Stimulated activated naive B cell treated with anti-CD40 and anti-IgM and Interleukin-4, amounts not matched to agents 10 μg/mL and 1 μg/mL and 100 μg/mL, for 72 hours (primary cell): ENCODE results near the gene ANKH.
"Not testable (repeated sequence)": the region's sequence is repeated elsewhere in the genome, so short reads cannot be mapped to it uniquely, and the experiment has no call there.

Experiments used
- ATAC-seq, 2 donors: fragments of 150-1000 bp; cut with Tn5 transposase; replicated peaks; 2 replicates each; pipeline ENCODE4 v1.10.0; 2021; ENCODE audit warnings: moderate library complexity in 1 of 2
- DNase-seq: peaks from one replicate; pipeline ENCODE4 v3.0.0; 2021
- H3K27ac Mint-ChIP-seq: one replicate; pipeline ENCODE4 v1.8.0; 2022; ENCODE audit warnings: mild to moderate bottlenecking, mixed read lengths
- H3K27me3 Mint-ChIP-seq, 2 donors: one replicate each; pipeline ENCODE4 v1.8.0; 2022; ENCODE audit warnings: mixed read lengths in 2 of 2
- H3K36me3 Mint-ChIP-seq, 2 donors: one replicate each; pipeline ENCODE4 v1.8.0; 2022; ENCODE audit warnings: mixed read lengths in 2 of 2, mild to moderate bottlenecking in 1 of 2
- H3K4me1 Mint-ChIP-seq, 2 donors: one replicate each; pipeline ENCODE4 v1.8.0; 2022; ENCODE audit warnings: mixed read lengths in 2 of 2, mild to moderate bottlenecking in 1 of 2
- H3K4me3 Mint-ChIP-seq, 2 donors: one replicate each; pipeline ENCODE4 v1.8.0; 2022; ENCODE audit warnings: mild to moderate bottlenecking in 2 of 2, mixed read lengths in 2 of 2, moderate library complexity in 1 of 2
- H3K9me3 Mint-ChIP-seq, 2 donors: one replicate each; pipeline ENCODE4 v1.8.0; 2022; ENCODE audit warnings: mixed read lengths in 2 of 2, mild to moderate bottlenecking in 1 of 2

The ANKH gene

GRCh38 chr5:14816374-14816998 lies 55.1 kb downstream of the ANKH start:
- H3K4me3 Mint-ChIP-seq, result no peak overlapping the region
- H3K9me3 Mint-ChIP-seq, result no peaks in the 10 kb centered on the region
- peaks cover 34 to 50% of the 10 kb centered on the region in 2 donors for H3K4me1 Mint-ChIP-seq
- H3K36me3 Mint-ChIP-seq, result peaks cover 0 to 8% of the 10 kb centered on the region in 2 donors
- no peak overlapping the region for H3K27ac Mint-ChIP-seq
- no peaks in the 10 kb centered on the region for H3K27me3 Mint-ChIP-seq
- no peak for DNase-seq
- ATAC-seq, result no peak

GRCh38 chr5:14813747-14814146 lies 57.8 kb downstream of the ANKH start:
- H3K27ac Mint-ChIP-seq, result no peak overlapping the region
- H3K4me3 Mint-ChIP-seq, result no peak overlapping the region
- H3K9me3 Mint-ChIP-seq, result no peaks in the 10 kb centered on the region
- no peaks in the 10 kb centered on the region for H3K27me3 Mint-ChIP-seq
- ATAC-seq, result no peak
- peaks cover 37 to 64% of the 10 kb centered on the region in 2 donors for H3K4me1 Mint-ChIP-seq
- DNase-seq, result no peak
- peaks cover 0 to 5% of the 10 kb centered on the region in 2 donors for H3K36me3 Mint-ChIP-seq

DNA sequence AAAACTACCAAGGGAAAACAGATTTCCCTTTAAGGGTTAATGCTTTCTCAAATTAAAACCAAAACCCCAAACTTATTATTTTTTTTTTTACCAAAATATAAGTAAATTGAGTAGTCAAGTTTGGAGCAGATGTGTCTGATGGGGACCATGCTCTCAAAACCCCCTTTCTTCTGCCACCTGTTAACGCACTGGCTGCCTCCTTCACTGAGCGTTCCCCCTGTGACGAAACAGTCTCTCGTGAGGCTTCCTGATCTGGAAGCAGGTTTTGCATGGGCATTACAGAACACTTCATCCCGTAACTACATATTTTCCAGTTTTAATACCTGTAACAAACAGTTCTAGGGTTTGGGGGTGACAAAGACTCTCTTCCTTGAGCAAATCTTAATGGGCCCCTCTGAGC lies 59.4 kb downstream of the ANKH start:
- Mint-ChIP-seq H3K27ac (no peak overlapping the region), H3K36me3 (peaks cover 0 to 5% of the 10 kb centered on the region in 2 donors), H3K27me3 (no peaks in the 10 kb centered on the region), H3K4me1 (peaks cover 29 to 48% of the 10 kb centered on the region in 2 donors), H3K9me3 (no peaks in the 10 kb centered on the region), H3K4me3 (peak overlapping the region in 1 of 2 donors; percentile 3)
- no peak for ATAC-seq
- no peak for DNase-seq

DNA sequence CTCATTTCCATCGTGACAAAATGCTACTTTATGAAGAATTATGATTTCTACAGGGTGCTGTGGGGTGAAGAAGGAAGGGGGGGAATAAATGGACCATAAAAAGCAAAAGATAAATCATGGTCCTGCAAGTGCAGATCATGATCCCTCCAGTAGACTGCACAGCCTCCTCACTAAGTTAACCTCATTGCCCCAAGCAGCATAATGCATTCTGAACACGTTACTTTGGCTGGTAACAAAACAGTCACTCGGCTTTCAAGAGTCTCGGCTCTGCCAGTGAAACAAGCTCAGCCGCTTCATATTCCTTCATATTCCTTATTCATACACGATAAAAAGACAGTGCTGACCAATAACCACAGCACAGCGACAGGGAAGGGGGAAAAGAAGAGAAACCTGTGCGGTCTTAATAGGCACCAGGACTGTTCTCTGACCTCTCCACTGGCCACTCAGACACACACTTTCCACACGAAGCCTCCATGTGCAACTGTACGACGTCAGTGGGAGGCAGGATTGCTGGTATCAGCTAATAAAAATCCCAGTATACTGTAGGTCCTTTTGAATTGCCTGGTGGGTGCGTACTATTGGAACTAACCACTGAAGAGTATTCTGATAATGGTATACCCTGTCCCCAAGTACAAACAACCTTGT lies 60.5 kb downstream of the ANKH start:
- H3K4me1 Mint-ChIP-seq, result peaks cover 25 to 45% of the 10 kb centered on the region in 2 donors

DNA sequence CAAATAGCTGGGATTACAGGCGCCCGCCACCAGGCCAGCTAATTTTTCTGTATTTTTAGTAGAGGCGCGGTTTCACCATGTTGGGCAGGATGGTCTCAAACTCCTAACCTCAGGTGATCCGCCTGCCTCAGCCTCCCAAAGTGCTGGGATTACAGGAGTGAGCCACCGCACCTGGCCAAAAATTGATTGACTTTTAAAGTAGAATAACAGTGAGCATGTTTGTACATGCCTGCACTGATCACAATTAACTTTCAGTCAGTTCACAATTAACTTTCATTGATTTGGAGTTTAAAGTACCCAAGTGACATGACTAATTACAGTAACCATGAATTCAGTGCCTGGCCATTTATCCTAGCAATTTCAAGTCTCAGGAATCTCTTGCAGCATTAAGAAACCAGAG lies 61.3 kb downstream of the ANKH start:
- DNase-seq (no peak), ATAC-seq (no peak)
- peaks cover 25 to 45% of the 10 kb centered on the region in 2 donors for H3K4me1 Mint-ChIP-seq
- no peaks in the 10 kb centered on the region for H3K9me3 Mint-ChIP-seq
- H3K36me3 Mint-ChIP-seq, result no peaks in the 10 kb centered on the region
- no peaks in the 10 kb centered on the region for H3K27me3 Mint-ChIP-seq
- peak overlapping the region; percentile 78 to 79 for H3K4me3 Mint-ChIP-seq
- H3K27ac Mint-ChIP-seq, result peak overlapping the region; percentile 90

More for the DNA sequence above, 60.5 kb downstream of the ANKH start:
- no peaks in the 10 kb centered on the region for H3K27me3 Mint-ChIP-seq
- no peaks in the 10 kb centered on the region for H3K36me3 Mint-ChIP-seq
- H3K9me3 Mint-ChIP-seq, result no peaks in the 10 kb centered on the region
- peak overlapping the region; percentile 47 for H3K27ac Mint-ChIP-seq
- H3K4me3 Mint-ChIP-seq, result peak overlapping the region; percentile 41 to 46
- DNase-seq (no peak), ATAC-seq (no peak)

DNA sequence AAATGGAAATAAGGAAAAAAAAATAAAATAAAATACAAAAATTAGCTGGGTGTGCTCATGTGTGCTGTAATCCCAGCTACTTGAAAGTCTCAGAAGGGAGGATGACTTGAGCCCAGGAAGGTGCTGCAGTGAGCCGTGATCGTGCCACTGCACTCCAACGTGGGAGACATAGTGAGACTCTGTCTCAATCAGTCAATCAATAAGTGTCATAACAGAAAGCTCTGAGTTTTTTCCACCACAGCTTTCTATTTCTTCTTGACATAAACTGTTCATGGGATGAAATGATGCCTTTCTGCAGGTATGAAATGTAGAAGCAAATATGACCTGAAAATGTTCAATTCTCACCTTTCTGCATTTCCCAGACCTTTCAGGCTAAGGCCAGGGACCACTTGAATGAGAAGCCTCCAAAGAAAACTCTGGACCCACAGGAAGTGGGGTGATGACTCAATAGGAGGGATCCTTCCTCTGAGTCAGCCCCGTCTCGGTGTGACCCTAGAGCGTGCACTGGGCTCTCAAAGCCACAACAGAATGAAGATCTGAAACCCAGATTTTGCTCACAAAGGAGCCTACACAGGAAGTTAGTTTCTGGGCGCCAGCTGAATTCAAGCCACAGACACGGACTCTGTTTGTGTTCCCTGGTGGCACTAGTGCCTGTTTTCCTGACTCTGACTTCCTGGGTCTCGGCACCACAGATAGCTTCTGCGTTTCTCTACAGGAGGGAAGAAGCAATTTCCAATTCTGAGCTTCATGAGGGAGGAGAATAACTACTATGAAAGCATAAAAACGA lies 62.0 kb downstream of the ANKH start:
- Mint-ChIP-seq H3K4me1 (peaks cover 25 to 45% of the 10 kb centered on the region in 2 donors), H3K27ac (peak overlapping the region; percentile 90), H3K27me3 (no peaks in the 10 kb centered on the region), H3K4me3 (peak overlapping the region; percentile 78 to 79), H3K36me3 (peaks cover 0 to under 1% of the 10 kb centered on the region in 2 donors), H3K9me3 (no peaks in the 10 kb centered on the region)
- peak; percentile 99 for ATAC-seq
- DNase-seq, result peak; percentile 79

DNA sequence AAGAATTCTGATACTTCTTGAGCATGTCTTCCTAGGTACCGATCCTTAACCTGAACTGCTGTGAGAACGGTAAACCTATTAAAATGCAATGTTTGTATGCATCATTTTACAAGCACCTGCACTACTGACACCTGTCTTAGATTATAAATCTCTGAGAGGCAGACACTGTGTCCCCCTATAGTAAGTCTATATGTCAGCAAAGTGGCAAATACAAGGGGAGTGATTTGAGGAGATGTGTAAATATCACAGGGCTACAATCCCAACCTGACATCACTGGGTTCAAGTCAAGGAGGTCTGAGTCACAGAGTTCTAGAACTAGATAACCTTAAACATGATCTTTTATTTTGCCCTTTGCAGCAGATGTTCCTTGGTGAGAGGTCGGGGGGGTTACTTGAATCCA lies 64.1 kb downstream of the ANKH start:
- no peak overlapping the region for H3K27ac Mint-ChIP-seq
- H3K9me3 Mint-ChIP-seq, result no peaks in the 10 kb centered on the region
- H3K4me3 Mint-ChIP-seq, result no peak overlapping the region
- DNase-seq, result no peak
- no peak for ATAC-seq
- peaks cover 4 to 6% of the 10 kb centered on the region in 2 donors for H3K36me3 Mint-ChIP-seq
- H3K4me1 Mint-ChIP-seq, result peaks cover 16 to 33% of the 10 kb centered on the region in 2 donors
- H3K27me3 Mint-ChIP-seq, result no peaks in the 10 kb centered on the region

GRCh38 chr5:14806456-14806855 lies 65.1 kb downstream of the ANKH start:
- H3K4me1 Mint-ChIP-seq, result peaks cover 17 to 27% of the 10 kb centered on the region in 2 donors
- no peaks in the 10 kb centered on the region for H3K9me3 Mint-ChIP-seq
- H3K27ac Mint-ChIP-seq, result no peak overlapping the region
- ATAC-seq, result no peak
- H3K27me3 Mint-ChIP-seq, result no peaks in the 10 kb centered on the region
- H3K36me3 Mint-ChIP-seq, result peaks cover 4 to 11% of the 10 kb centered on the region in 2 donors
- no peak for DNase-seq
- no peak overlapping the region for H3K4me3 Mint-ChIP-seq

DNA sequence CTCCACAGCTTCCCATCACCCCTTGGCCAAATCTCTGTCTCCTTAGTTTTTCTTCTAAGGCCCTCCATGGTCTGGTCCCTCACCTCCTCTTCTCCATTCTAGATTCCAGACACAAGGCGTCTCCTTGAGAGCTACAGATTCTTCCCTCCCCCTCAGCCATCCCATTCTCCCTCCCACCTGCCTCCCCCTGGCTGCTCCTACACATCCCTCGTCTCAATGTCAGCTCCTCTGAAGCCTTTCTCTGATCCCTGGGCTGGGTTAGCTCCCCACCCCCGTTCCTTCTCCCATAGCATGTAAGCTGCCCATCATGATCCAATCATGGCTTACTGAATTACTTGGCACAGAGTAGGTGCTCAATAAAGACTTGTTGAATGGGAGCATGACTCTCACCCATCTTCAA lies 69.0 kb downstream of the ANKH start:
- Mint-ChIP-seq H3K36me3 (peaks cover 4 to 14% of the 10 kb centered on the region in 2 donors), H3K4me3 (no peak overlapping the region), H3K9me3 (no peaks in the 10 kb centered on the region), H3K4me1 (peaks cover 5 to 7% of the 10 kb centered on the region in 2 donors), H3K27ac (no peak overlapping the region), H3K27me3 (no peaks in the 10 kb centered on the region)
- ATAC-seq, result no peak
- DNase-seq, result no peak

GRCh38 chr5:14801792-14802191 lies 69.8 kb downstream of the ANKH start:
- H3K36me3 Mint-ChIP-seq, result peaks cover 4 to 18% of the 10 kb centered on the region in 2 donors
- H3K27ac Mint-ChIP-seq, result no peak overlapping the region
- H3K4me1 Mint-ChIP-seq, result peaks cover 5 to 7% of the 10 kb centered on the region in 2 donors
- H3K27me3 Mint-ChIP-seq, result no peaks in the 10 kb centered on the region
- no peak for DNase-seq
- no peak overlapping the region for H3K4me3 Mint-ChIP-seq
- no peaks in the 10 kb centered on the region for H3K9me3 Mint-ChIP-seq
- ATAC-seq, result no peak

DNA sequence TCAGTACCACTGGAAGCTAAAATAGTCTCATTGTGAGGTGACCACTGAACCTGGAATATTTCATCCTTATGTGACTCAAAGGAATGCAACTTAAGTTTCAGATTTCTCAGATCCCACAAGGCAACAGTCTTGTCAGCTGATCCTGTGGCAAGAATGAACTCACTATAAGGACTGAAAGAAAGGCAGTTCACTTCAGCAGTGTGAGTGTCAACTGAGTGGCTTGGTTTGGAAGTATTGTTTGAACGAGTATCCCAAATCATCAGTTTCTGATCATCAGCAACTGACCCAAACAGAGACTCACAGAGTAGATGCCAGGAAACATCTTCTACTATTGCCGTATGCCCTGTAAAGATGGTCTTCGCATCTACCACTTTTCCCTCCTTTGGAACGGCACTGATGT lies 74.2 kb downstream of the ANKH start:
- DNase-seq, H3K27me3 Mint-ChIP-seq, H3K4me1 Mint-ChIP-seq, H3K4me3 Mint-ChIP-seq, ATAC-seq, H3K27ac Mint-ChIP-seq, H3K9me3 Mint-ChIP-seq: not testable (repeated sequence)
- peaks cover 0 to 11% of the 10 kb centered on the region in 2 donors for H3K36me3 Mint-ChIP-seq

GRCh38 chr5:14794583-14795230 lies 76.9 kb downstream of the ANKH start:
- no peak overlapping the region for H3K27ac Mint-ChIP-seq
- peaks cover 5 to 10% of the 10 kb centered on the region in 2 donors for H3K4me1 Mint-ChIP-seq
- H3K36me3 Mint-ChIP-seq, result peaks cover 3 to 7% of the 10 kb centered on the region in 2 donors
- no peak overlapping the region for H3K4me3 Mint-ChIP-seq
- no peaks in the 10 kb centered on the region for H3K9me3 Mint-ChIP-seq
- ATAC-seq (no peak), DNase-seq (no peak)
- H3K27me3 Mint-ChIP-seq, result no peaks in the 10 kb centered on the region

GRCh38 chr5:14793851-14794250 lies 77.7 kb downstream of the ANKH start:
- ATAC-seq (no peak), DNase-seq (no peak)
- H3K9me3 Mint-ChIP-seq, result no peaks in the 10 kb centered on the region
- H3K4me3 Mint-ChIP-seq, result no peak overlapping the region
- no peak overlapping the region for H3K27ac Mint-ChIP-seq
- H3K36me3 Mint-ChIP-seq, result peaks cover 3 to 7% of the 10 kb centered on the region in 2 donors
- H3K27me3 Mint-ChIP-seq, result no peaks in the 10 kb centered on the region
- peaks cover 5 to 10% of the 10 kb centered on the region in 2 donors for H3K4me1 Mint-ChIP-seq

GRCh38 chr5:14790911-14791310 lies 80.7 kb downstream of the ANKH start:
- Mint-ChIP-seq H3K4me3 (no peak overlapping the region), H3K9me3 (no peaks in the 10 kb centered on the region), H3K27me3 (no peaks in the 10 kb centered on the region), H3K4me1 (peaks cover 11 to 30% of the 10 kb centered on the region in 2 donors), H3K27ac (no peak overlapping the region), H3K36me3 (peaks cover 0 to 3% of the 10 kb centered on the region in 2 donors)
- ATAC-seq (no peak), DNase-seq (no peak)
